Measurements from ENCODE around the gene MOGAT3.

The MOGAT3 gene

GRCh38 chr7:101200862-101201599 is at the start of gene MOGAT3:
Gene MOGAT3, minus strand, starts transcription at chr7:101201036. Its CDS starts 182 bp downstream, at chr7:101200854.
- no peak for DNase-seq

- DNase-seq: no peak
These were observed 49.5 kb upstream of the MOGAT3 start for GRCh38 chr7:101250324-101250723.

- DNase-seq: no peak
These were observed 47.4 kb upstream of the MOGAT3 start for GRCh38 chr7:101248276-101248675.

GRCh38 chr7:101245147-101245668 is 44.4 kb upstream of the MOGAT3 start:
- DNase-seq: no peak

GRCh38 chr7:101244375-101245146 is 43.7 kb upstream of the MOGAT3 start, which contains the start of gene FIS1:
Gene FIS1, minus strand, starts transcription at chr7:101245081. Its CDS starts 77 bp downstream, at chr7:101245004.
- DNase-seq: peak; percentile 87

GRCh38 chr7:101243646-101244374 is 43.0 kb upstream of the MOGAT3 start:
- no peak for DNase-seq

- DNase-seq: no peak
These were observed 40.9 kb upstream of the MOGAT3 start for GRCh38 chr7:101241443-101242349.

- no peak for DNase-seq
These were observed 40.2 kb upstream of the MOGAT3 start for GRCh38 chr7:101241015-101241363.

- DNase-seq: no peak
These were observed 39.6 kb upstream of the MOGAT3 start for GRCh38 chr7:101240226-101241014.

GRCh38 chr7:101239951-101240220 is 39.0 kb upstream of the MOGAT3 start:
- DNase-seq: no peak

- no peak for DNase-seq
These were observed 38.5 kb upstream of the MOGAT3 start for GRCh38 chr7:101239191-101239950.

GRCh38 chr7:101238226-101239182 is 37.7 kb upstream of the MOGAT3 start:
- DNase-seq: no peak

GRCh38 chr7:101237206-101238067 is 36.6 kb upstream of the MOGAT3 start, which contains the start of gene CLDN15:
Gene CLDN15, minus strand, starts transcription at chr7:101237802. Its CDS starts 221 bp downstream, at chr7:101237581.
- no peak for DNase-seq

GRCh38 chr7:101236292-101236835 is 35.5 kb upstream of the MOGAT3 start:
- no peak for DNase-seq

- DNase-seq: no peak
These were observed 34.7 kb upstream of the MOGAT3 start for GRCh38 chr7:101235522-101235921.

GRCh38 chr7:101235050-101235449 is 34.2 kb upstream of the MOGAT3 start:
- no peak for DNase-seq

GRCh38 chr7:101234636-101235035 is 33.8 kb upstream of the MOGAT3 start:
- DNase-seq: no peak

GRCh38 chr7:101233907-101234547 is 33.2 kb upstream of the MOGAT3 start:
- no peak for DNase-seq

Measured in CD4-positive, alpha-beta T cell treated with Interleukin-4 for 4 hours (primary cell).